Motor neuron (in vitro differentiated cells): ENCODE data around the gene PYY. TPM values are rescaled to one million over a fixed set of nuclear protein-coding genes. Genes with fewer than 3 reads are reported as not detected.
A peak's percentile ranks its signal among the peaks of the same experiment; 100 is the strongest.
"Not testable (repeated sequence)": the region's sequence is repeated elsewhere in the genome, so short reads cannot be mapped to it uniquely, and the experiment has no call there.

ENCODE experiments used
- ATAC-seq, 8 experiments: fragments of 200-7000 bp; cut with Tn5 transposase; replicated peaks in 6 of 8; 2 replicates each; pipeline ENCODE4 v1.8.0; 2021; ENCODE audit warnings: mild to moderate bottlenecking in 8 of 8, moderate library complexity in 8 of 8
- H3K27ac ChIP-seq, 2 donors: fragments of 250-450 bp; sonication (Bioruptor Pico); 2 replicates each; pipeline ENCODE4 v1.9.0; 2021; ENCODE audit warnings: antibody characterized with exemption in 2 of 2, mild to moderate bottlenecking in 2 of 2, moderate library complexity in 1 of 2
- H3K4me1 ChIP-seq, 2 donors: fragments of 250-450 bp; sonication (Bioruptor Pico); replicated peaks in 1 of 2; 2 replicates each; pipeline ENCODE4 v1.6.1; 2021; ENCODE audit warnings: antibody characterized with exemption in 2 of 2, mild to moderate bottlenecking in 2 of 2, moderate library complexity in 1 of 2
- H3K4me3 ChIP-seq, 5 donors: fragments of 250-450 bp; sonication (Bioruptor Pico); 2 replicates each; pipeline ENCODE4 v1.9.0; 2021; ENCODE audit warnings: antibody characterized with exemption in 5 of 5, mild to moderate bottlenecking in 5 of 5, moderate library complexity in 4 of 5
- WGBS, 10 experiments: fragments of 450-650 bp; shearing (Covaris generic); methylation state at CpG; one replicate each; pipeline ENCODE4 v1.0.0; 2022; 5-methylcytosine and 5-hydroxymethylcytosine counted together
- in situ Hi-C, 9 experiments: fragments of 400-800 bp; cut with MboI; loops; one replicate each; pipeline ENCODE4 v1.15.0; 2021; ENCODE audit warnings: low sequenced_read_pairs in 9 of 9, low pct_unique_long_range_greater_than_20kb in 2 of 9; ENCODE audit not compliant: unreplicated experiment in 9 of 9
- total RNA-seq, 8 experiments: library from RNA; unstranded; fragments of 300-600 nt; gene quantifications; 2 replicates each; pipeline versions ENCODE4 v1.2.3 to v1.2.4, GENCODE V29; 2022

Gene PYY
- total RNA-seq, result 1 to 10 TPM in 1 of 8 experiments, under 1 TPM in 2, not detected in 5; 0.27 to 2.8 (median 0.47) TPM

DNA sequence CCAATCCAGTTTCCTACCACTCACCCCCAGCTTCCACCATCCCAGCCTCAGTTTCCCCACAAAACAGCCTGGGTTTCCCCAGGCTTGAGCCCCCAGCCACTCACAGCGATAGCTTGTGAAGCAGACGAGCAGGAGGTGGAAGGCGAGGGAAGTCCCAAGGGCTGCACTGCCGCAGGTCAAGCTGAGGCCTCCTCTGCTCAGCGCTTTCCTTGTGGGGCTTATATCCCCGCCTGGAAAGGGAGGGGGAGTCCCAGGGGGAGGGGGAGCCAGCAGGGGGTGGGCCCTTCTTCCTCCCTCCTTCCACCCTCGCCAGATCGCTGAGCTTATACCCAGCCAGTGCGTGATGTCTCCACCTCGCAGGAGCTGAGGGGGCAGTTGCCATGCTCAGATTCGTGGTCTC is at the start of gene PYY:
Gene PYY, minus strand, starts transcription at position 195 of the 400 bp plus-strand sequence. CDS start 457 bp downstream, outside the sequence.
- WGBS, 10 experiments, result no CpG with 5 or more reads among the region's 11 CpGs
- ATAC-seq, result no peak
- in situ Hi-C loops, result no loop called here
- peak within 1 kb of the TSS in 1 of 5 donors; percentile 17 for H3K4me3 ChIP-seq
- H3K4me1 ChIP-seq, result peaks cover 0 to 3% of the 10 kb centered on the region in 2 donors
- H3K27ac ChIP-seq, result no peak within 1 kb of the TSS

DNA sequence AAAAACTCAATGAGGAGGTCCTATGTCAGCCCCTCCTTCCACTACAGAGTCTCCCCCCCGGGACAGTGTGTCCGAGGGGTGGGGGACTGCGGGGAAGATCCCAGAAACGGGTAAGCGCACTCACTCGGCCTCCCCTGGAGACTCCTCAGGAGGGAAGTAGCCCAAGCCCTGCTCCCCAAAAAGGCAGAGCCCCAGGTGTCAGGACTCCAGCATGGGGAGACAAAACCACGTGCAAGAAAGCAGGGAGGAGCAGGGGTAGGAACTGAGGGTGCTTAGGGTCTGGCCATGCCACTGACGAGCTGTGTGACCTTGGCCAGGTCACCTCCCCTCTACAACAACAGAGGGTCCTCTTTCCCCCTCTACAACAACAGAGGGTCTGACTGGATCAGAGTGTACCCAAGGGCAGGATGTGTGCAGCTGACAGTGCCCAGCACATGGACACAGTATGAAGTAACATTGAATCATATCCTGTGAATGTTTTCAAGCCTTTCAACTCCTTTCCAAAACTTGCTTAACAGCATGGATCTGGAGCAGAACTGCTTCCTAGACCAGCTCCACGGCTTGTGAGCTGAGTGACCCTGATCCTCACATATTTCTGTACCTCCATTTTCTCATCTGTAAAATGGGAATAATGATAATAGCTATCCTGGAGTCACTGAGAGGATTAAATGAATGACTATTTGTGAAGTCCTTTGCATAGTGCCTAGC is 48.6 kb upstream of the PYY start:
- ATAC-seq, result no peak
- WGBS, 10 experiments, result 0 to 100% (median 38%) methylated on average over 1 to 4 of the region's 9 CpGs; no CpG with 5 or more reads in 2 of the 10 experiments
- in situ Hi-C loops, result no loop called here

DNA sequence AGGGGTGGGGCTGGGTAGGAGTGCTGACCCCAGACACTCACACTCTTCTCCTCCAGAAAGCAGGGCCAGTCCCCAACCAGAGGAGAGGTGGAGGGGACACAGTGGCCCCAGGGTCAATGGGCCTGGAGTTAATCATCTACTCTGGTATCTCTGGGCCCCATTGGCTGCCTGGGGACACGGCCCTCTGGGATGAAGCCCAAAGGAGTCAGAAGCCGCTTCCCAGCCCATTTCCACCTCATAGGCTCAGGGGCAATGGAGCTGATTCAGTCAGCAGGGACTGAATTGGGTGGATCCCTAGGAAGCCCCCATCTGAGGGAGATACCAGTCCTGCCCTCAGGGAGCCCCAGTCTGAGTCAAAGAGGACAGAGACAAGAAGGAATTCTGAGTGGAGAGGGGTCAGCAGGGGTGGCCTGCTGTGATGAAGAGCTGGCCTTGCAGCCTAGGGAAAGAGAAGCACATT is 47.8 kb upstream of the PYY start:
- Histone ChIP-seq H3K4me3 (no peak overlapping the region), H3K4me1 (peaks cover 4% of the 10 kb centered on the region in 2 donors), H3K27ac (no peak overlapping the region)
- no peak for ATAC-seq
- WGBS, 10 experiments, result 60% methylated on average over 1 of the region's 2 CpGs; no CpG with 5 or more reads in 9 of the 10 experiments
- in situ Hi-C loops, result no loop called here

More for the DNA sequence above, 48.6 kb upstream of the PYY start:
- no peak overlapping the region for H3K27ac ChIP-seq
- peaks cover 4% of the 10 kb centered on the region in 2 donors for H3K4me1 ChIP-seq
- H3K4me3 ChIP-seq, result no peak overlapping the region

DNA sequence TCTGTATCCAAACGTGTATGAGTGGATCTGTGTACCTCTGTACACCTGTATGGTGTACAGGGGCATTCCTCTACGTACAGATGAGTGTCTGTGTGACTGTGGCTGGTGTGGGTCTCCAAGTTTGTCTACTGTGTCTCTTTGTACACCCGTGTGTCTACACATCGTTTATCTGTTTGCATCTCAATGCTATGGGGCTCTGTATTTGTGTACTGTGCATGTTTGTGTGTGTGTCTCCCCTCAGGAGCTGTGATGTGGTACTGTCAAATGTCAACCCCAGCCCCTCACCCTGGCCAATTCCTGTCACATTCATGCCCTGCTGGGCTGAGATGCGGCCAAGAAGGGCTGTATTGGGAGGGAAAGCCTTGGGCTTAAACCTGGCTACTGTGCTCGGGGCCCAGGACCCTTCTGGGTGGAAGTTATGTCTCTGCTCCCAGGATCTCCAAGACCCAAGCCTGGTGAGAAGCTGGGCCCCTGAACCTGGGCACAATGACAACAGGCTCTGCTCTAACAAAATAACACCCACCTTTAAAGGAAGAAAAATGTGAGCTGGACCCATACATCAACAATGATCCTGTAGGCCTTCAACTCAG is 47.2 kb upstream of the PYY start:
- in situ Hi-C loops, result no loop called here

DNA sequence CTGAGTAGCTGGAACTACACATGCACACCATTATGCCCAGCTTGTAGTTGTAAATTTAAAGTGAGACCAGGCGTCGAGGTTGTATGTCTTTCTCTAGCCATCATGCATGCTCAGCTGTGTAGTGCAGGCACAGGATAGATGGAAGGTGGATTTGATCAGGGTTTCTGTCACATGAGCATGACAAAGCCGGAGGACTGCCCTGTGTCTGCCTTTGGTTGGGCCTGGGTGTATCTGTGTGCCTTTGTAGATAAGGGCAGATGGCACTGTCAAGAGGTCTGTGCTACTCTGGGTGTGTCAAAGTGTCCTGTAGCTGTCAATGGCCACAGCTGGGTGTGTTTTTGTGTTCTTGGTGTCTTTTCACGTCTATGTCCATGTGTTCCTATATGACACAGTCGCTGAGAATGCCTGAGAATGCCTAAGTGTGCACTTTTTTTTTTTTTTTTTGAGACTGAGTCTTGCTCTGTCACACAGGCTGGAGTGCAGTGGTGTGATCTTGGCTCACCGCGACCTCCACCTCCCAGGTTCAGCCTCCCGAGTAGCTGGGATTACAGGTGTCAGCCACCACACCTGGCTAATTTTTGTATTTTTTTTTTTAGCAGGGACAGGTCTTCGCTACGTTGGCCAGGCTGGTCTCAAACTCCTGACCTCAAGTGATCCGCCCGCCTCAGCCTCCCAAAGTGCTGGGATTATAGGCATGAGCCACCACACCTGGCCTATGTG is 46.6 kb upstream of the PYY start:
- Histone ChIP-seq H3K27ac (no peak overlapping the region), H3K4me1 (peaks cover 4% of the 10 kb centered on the region in 2 donors), H3K4me3 (no peak overlapping the region)
- 43 to 100% (median 76%) methylated on average over 1 to 11 of the region's 12 CpGs; no CpG with 5 or more reads in 2 of the 10 experiments for WGBS, 10 experiments
- in situ Hi-C loops, result no loop called here
- ATAC-seq, result no peak

More for the DNA sequence above, 47.2 kb upstream of the PYY start:
- ATAC-seq, result no peak
- 68 to 100% (median 90%) methylated on average over 1 to 4 of the region's 6 CpGs; no CpG with 5 or more reads in 5 of the 10 experiments for WGBS, 10 experiments
- no peak overlapping the region for H3K4me3 ChIP-seq
- no peak overlapping the region for H3K27ac ChIP-seq
- peaks cover 4% of the 10 kb centered on the region in 2 donors for H3K4me1 ChIP-seq

DNA sequence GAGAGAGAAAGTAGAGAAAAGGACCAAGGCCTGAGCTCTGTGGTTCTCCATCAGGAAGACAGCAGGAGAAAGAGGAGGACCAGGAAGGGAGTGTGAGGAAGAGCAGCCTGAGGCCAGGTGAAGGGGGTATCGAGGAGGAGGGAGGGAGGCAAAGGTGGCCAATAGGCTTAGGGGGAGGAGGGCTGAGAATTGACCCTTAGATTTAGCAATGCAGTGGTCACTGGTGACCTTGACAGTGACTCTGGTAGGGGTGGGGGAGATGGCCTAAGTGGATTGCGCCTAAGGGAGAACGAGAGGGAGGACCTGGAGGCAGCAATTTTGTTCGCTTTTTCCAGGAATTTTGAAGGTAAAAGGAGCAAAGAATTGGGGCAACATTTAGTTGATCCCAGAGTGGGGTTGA is 45.3 kb upstream of the PYY start:
- Histone ChIP-seq H3K4me1 (no peaks in the 10 kb centered on the region), H3K27ac (no peak overlapping the region), H3K4me3 (no peak overlapping the region)
- 38 to 60% (median 50%) methylated on average over 1 to 3 of the region's 4 CpGs; no CpG with 5 or more reads in 7 of the 10 experiments for WGBS, 10 experiments
- in situ Hi-C loops, result loop anchor here in 3 of 9 experiments (5.0 to 10.0 kb wide), 2 partner anchors 54 to 57 kb away; partner anchors contain the start of gene PPY (in 3 of the 3)
- no peak for ATAC-seq

DNA sequence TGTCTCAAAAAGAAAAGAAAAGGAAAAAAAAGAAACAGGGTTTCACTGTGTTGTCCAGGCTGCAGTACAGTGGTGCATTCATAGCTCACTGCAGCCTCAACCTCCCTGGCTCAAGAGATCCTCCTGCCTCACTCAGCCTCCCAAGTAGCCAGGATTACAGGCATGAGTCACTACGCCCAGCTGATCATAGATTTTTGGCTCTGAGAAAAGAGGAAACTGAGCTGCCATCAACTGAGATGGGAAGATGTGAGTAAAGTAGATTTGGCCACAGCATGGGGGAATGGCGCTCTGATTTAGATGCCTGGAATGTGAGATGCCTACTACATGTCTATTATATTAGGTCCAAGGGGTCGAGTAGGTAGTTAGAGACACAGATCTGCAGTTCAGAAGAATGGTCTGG is 44.8 kb upstream of the PYY start:
- no peak overlapping the region for H3K4me3 ChIP-seq
- in situ Hi-C loops, result loop anchor here in 3 of 9 experiments (5.0 to 10.0 kb wide), 2 partner anchors 54 to 56 kb away; partner anchors contain the start of gene PPY (in 3 of the 3)
- H3K27ac ChIP-seq, result no peak overlapping the region
- no peaks in the 10 kb centered on the region for H3K4me1 ChIP-seq
- WGBS, 10 experiments, result 15 to 100% (median 50%) methylated on average over 1 to 3 of the region's 3 CpGs; no CpG with 5 or more reads in 4 of the 10 experiments
- ATAC-seq, result no peak

DNA sequence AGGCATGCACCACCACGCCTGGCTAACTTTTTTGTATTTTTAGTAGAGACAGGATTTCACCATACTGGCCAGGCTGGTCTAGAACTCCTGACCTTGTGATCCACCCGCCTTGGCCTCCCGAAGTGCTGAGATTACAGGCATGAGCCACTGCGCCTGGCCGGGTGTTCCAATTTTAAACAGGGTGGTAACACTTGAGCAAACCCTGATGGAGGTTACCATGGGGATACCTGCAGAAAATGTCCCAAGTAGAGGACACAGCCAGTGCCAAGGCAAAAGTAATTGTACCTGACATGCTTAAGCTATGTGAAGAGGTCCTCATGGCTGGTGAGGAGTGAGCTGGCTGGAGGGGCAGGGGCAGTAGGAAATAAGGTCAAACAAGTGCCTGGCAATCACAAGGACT is 43.4 kb upstream of the PYY start:
- H3K27ac ChIP-seq, H3K4me3 ChIP-seq, H3K4me1 ChIP-seq, ATAC-seq: not testable (repeated sequence)
- in situ Hi-C loops, result loop anchor here in 3 of 9 experiments (5.0 to 10.0 kb wide), 2 partner anchors 52 to 55 kb away; partner anchors contain the start of gene PPY (in 3 of the 3)
- 40 to 100% (median 90%) methylated on average over 1 to 5 of the region's 5 CpGs for WGBS, 10 experiments

DNA sequence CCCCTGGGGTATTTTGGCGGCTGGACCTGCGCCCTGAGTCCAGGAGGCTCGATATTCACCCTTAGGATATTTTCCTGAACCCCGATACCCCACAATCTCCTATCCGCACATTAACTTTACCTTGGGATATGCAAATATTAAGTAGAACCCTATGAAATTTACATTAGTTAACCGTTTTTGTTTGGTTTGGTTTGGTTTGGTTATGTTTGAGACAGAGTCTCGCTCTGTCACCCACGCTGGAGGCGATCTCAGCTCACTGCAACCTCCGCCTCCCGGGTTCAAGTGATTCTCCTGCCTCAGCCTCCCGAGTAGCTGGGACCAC is 41.4 kb upstream of the PYY start:
- in situ Hi-C loops, result loop anchor here in 3 of 9 experiments (5.0 to 10.0 kb wide), 2 partner anchors 50 to 53 kb away; partner anchors contain the start of gene PPY (in 3 of the 3)
- ATAC-seq, result no peak
- H3K4me1 ChIP-seq, result no peaks in the 10 kb centered on the region
- peak overlapping the region in 1 of 5 donors; percentile 24 for H3K4me3 ChIP-seq
- 0 to 50% (median 17%) methylated on average over 1 to 10 of the region's 12 CpGs; no CpG with 5 or more reads in 2 of the 10 experiments for WGBS, 10 experiments
- H3K27ac ChIP-seq, result no peak overlapping the region

DNA sequence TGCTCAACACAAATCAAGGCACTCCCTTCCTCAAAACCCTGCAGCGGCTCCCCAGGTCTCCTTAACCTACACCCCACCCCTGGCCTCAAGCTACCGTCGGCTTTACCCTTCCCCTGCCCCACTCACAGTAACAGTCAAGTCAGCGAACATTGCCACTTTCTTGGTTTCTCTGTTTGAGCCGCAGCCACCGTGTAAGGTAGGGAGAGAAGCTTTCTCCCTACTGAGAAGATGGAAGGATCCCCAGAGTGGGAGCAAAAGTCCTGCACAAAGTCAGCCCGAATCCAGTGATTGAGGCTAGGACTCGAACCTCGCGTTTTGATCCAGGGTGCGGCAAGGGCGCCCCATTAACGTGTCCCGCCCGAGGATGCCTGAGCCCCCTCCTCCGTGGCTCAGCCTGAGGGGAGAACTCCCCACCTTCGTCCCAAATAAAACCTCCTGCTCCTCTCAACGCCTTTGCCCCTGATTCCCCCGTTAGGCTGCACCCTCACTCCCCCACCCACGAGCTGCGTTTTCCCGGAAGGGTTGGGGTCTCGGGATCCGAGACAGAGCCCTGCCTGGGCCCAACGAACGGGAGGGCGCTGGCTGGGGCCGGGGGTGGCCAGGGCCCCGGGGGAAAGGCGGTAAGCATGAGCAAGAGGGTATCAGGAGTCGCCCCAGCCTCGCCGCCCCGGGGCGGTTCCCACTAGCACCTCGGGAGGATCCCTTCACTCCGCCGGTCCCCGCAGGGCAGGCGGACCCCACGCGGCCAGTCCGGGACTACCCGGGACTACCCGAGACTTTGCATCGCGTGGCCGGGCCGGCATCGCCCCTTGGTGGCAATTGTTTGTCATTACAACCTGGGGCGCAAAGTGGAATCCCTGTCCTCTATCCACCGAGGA is 40.8 kb upstream of the PYY start:
- WGBS, 10 experiments, result 4 to 52% (median 30%) methylated on average over 2 to 10 of the region's 52 CpGs; no CpG with 5 or more reads in 7 of the 10 experiments
- ATAC-seq, result peak; percentile 92 to 98 (median 97)
- Histone ChIP-seq H3K4me3 (peak overlapping the region; percentile 10 to 24 (median 21)), H3K4me1 (no peaks in the 10 kb centered on the region), H3K27ac (no peak overlapping the region)
- in situ Hi-C loops, result loop anchor here in 3 of 9 experiments (5.0 to 10.0 kb wide), 2 partner anchors 50 to 52 kb away; partner anchors contain the start of gene PPY (in 3 of the 3)

DNA sequence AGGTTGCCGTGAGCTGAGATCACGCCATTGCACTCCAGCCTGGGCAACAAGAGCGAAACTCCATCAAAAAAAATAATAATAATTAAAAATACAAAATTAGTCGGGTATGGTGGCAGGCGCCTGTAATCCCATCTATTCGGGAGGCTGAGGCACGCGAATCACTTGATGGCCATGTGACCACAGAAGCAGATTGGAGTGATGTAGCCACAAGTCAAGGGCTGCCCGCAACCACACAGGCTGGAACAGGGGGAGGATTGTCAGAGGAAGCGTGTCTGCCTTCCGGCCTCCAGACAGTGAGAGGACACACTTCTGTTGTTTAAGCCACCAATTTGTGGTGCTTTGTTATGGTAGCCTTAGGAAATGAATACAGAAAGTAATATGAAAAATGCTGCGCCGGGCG is 38.9 kb upstream of the PYY start:
- ATAC-seq, result no peak
- Histone ChIP-seq H3K27ac (no peak overlapping the region), H3K4me3 (no peak overlapping the region), H3K4me1 (peaks cover 0 to 6% of the 10 kb centered on the region in 2 donors)
- in situ Hi-C loops, result loop anchor here in 2 of 9 experiments (10.0 kb wide), 1 partner anchor 48 kb away; the partner anchor contains the start of gene PPY (in 2 of the 2)
- 84 to 100% (median 96%) methylated on average over 2 to 6 of the region's 14 CpGs; no CpG with 5 or more reads in 4 of the 10 experiments for WGBS, 10 experiments

DNA sequence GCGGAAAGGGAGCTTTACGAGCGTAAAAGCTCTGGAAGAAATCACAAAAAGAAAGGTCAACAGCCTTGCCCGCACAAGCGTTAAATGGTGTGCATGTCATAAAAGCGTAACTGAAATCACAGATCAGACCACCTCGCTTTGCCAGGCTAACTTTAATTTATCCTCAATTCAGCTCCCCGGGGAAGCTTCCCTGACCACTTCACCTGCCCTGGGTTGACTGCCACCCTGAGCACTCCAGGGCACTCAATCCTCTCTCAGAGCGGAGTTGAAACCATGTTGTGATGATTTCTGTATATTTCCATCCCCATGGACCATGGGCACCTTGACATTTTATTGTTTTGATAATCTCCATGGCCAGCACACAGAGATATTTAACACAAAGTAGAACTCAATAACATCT is 34.6 kb upstream of the PYY start:
- no peak for ATAC-seq
- in situ Hi-C loops, result no loop called here
- Histone ChIP-seq H3K27ac (no peak overlapping the region), H3K4me3 (no peak overlapping the region), H3K4me1 (peaks cover 0 to 6% of the 10 kb centered on the region in 2 donors)
- 0 to 100% (median 82%) methylated on average over 1 to 9 of the region's 9 CpGs for WGBS, 10 experiments
